Breast epithelium (tissue), 4 donors: ENCODE measurements around the gene BCAR1. TPM values are rescaled to one million over a fixed set of nuclear protein-coding genes. Genes with fewer than 3 reads are reported as not detected.
"Not testable (repeated sequence)": the region's sequence is repeated elsewhere in the genome, so short reads cannot be mapped to it uniquely, and the experiment has no call there.

Experiments
- DNase-seq, 2 donors: peaks; one replicate each; pipeline ENCODE4 v3.0.0-alpha.2; 2019; ENCODE audit warnings: low spot score in 2 of 2
- H3K27ac ChIP-seq, 2 donors: fragments of 200-600 bp; sonication (generic) in 1 of 2; one replicate each; pipeline ENCODE4 v1.5.1; 2016 to 2019; ENCODE audit warnings: mild to moderate bottlenecking in 1 of 2
- H3K27me3 ChIP-seq, 2 donors: fragments of 200-600 bp; sonication (generic) in 1 of 2; one replicate each; pipeline versions ENCODE4 v1.5.1 to v1.6.0; 2017 to 2019; ENCODE audit warnings: control low read depth in 1 of 2, mild to moderate bottlenecking in 1 of 2
- H3K36me3 ChIP-seq: fragments of 200-600 bp; one replicate; pipeline ENCODE4 v1.5.1; 2019
- H3K4me1 ChIP-seq, 2 donors: fragments of 200-600 bp; sonication (generic); one replicate each; pipeline ENCODE4 v1.5.1; 2016 to 2019; ENCODE audit warnings: control low read depth in 1 of 2
- H3K4me3 ChIP-seq, 3 donors: fragments of 200-600 bp; sonication (generic); 1 replicate in 2 of 3; 2 replicates in 1 of 3; pipeline ENCODE4 v1.5.1; 2016 to 2019; ENCODE audit warnings: mild to moderate bottlenecking in 3 of 3, moderate library complexity in 2 of 3
- H3K9me3 ChIP-seq, 2 donors: fragments of 200-600 bp; sonication (generic) in 1 of 2; one replicate each; pipeline ENCODE4 v1.5.1; 2016 to 2019; ENCODE audit warnings: control low read depth in 1 of 2
- POLR2A ChIP-seq: fragments of 450-650 bp; IDR thresholded peaks from one replicate; pipeline ENCODE4 v1.6.1; 2016; ENCODE audit warnings: antibody characterized with exemption, mild to moderate bottlenecking, moderate library complexity
- POLR2AphosphoS5 ChIP-seq, 3 donors: sonication (generic); formaldehyde crosslinking; IDR thresholded peaks; one replicate each; pipeline ENCODE4 v1.6.1; 2017; ENCODE audit warnings: antibody characterized with exemption in 3 of 3
- intact Hi-C: fragments of 100-400 bp; cut with DNase I; formaldehyde crosslinking; loops from one replicate; pipeline ENCODE4 v1.15.1; 2023; ENCODE audit warnings: low total_unique reads
- total RNA-seq, 3 donors: library from RNA; depleted of rRNA; stranded (reverse); fragments of >200 nt; gene quantifications; one replicate each; pipeline ENCODE4 v1.1.0, GENCODE V29; 2016
- TF ChIP-seq, protein P1 (sequence below), 3 donors: fragments of 450-650 bp; IDR thresholded peaks; one replicate each; pipeline ENCODE4 v1.5.1; 2016 to 2017; ENCODE audit warnings: antibody characterized with exemption in 3 of 3, mild to moderate bottlenecking in 3 of 3, moderate library complexity in 3 of 3

Gene BCAR1
- total RNA-seq, 3 donors from 2014 or later: 13.6 to 38.7 (median 32.9) TPM

- Histone ChIP-seq H3K9me3 (no peaks in the 10 kb centered on the region), H3K27me3 (peaks cover 0 to 11% of the 10 kb centered on the region in 2 donors), H3K4me1 (no peaks in the 10 kb centered on the region), H3K36me3 (no peaks in the 10 kb centered on the region), H3K4me3 (no peak overlapping the region), H3K27ac (no peak overlapping the region)
- no peak for DNase-seq
- intact Hi-C loops: no loop called here
- TF ChIP-seq, protein P1, sequence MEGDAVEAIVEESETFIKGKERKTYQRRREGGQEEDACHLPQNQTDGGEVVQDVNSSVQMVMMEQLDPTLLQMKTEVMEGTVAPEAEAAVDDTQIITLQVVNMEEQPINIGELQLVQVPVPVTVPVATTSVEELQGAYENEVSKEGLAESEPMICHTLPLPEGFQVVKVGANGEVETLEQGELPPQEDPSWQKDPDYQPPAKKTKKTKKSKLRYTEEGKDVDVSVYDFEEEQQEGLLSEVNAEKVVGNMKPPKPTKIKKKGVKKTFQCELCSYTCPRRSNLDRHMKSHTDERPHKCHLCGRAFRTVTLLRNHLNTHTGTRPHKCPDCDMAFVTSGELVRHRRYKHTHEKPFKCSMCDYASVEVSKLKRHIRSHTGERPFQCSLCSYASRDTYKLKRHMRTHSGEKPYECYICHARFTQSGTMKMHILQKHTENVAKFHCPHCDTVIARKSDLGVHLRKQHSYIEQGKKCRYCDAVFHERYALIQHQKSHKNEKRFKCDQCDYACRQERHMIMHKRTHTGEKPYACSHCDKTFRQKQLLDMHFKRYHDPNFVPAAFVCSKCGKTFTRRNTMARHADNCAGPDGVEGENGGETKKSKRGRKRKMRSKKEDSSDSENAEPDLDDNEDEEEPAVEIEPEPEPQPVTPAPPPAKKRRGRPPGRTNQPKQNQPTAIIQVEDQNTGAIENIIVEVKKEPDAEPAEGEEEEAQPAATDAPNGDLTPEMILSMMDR (IDR thresholded peaks at IDR 0.05): no peak
- no peak for TF ChIP-seq POLR2A
- no peak for TF ChIP-seq POLR2AphosphoS5 (IDR thresholded peaks at IDR 0.05)
Measured at GRCh38 chr16:75226550-75227360, 24.7 kb downstream of the BCAR1 start.

GRCh38 chr16:75225678-75226515 lies 25.5 kb downstream of the BCAR1 start:
- Histone ChIP-seq H3K4me3 (no peak overlapping the region), H3K27ac (no peak overlapping the region), H3K4me1 (no peaks in the 10 kb centered on the region), H3K27me3 (peaks cover 0 to 11% of the 10 kb centered on the region in 2 donors), H3K36me3 (no peaks in the 10 kb centered on the region), H3K9me3 (no peaks in the 10 kb centered on the region)
- TF ChIP-seq, protein P1 (IDR thresholded peaks at IDR 0.05): no peak
- no peak for TF ChIP-seq POLR2A
- TF ChIP-seq POLR2AphosphoS5 (IDR thresholded peaks at IDR 0.05): no peak
- DNase-seq: no peak
- intact Hi-C loops: no loop called here

DNA sequence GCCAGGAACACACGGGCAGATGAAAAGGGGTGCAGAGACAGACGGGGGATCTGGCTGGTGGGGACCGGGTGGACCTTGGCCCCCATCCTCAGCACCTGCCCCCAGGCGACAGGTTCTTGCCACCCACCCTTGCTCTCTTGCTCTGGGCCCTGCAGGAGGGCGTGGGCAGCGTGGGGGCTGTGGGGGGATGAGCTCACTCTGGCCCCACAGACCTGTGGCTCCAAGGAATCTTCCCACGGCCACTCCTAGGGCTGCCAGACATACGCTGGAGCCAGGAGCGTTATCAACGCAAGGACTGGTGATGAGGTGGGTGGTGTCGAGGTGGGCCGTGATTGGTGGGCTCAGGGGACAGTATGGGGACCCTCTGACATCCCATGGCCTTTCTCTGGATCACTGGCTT lies 26.3 kb downstream of the BCAR1 start:
- Histone ChIP-seq H3K36me3 (no peaks in the 10 kb centered on the region), H3K27ac (no peak overlapping the region), H3K9me3 (no peaks in the 10 kb centered on the region), H3K4me3 (no peak overlapping the region), H3K27me3 (peaks cover 0 to 11% of the 10 kb centered on the region in 2 donors), H3K4me1 (no peaks in the 10 kb centered on the region)
- intact Hi-C loops: no loop called here
- TF ChIP-seq POLR2A: no peak
- TF ChIP-seq POLR2AphosphoS5 (IDR thresholded peaks at IDR 0.05): no peak
- TF ChIP-seq, protein P1 (IDR thresholded peaks at IDR 0.05): no peak
- DNase-seq: no peak

DNA sequence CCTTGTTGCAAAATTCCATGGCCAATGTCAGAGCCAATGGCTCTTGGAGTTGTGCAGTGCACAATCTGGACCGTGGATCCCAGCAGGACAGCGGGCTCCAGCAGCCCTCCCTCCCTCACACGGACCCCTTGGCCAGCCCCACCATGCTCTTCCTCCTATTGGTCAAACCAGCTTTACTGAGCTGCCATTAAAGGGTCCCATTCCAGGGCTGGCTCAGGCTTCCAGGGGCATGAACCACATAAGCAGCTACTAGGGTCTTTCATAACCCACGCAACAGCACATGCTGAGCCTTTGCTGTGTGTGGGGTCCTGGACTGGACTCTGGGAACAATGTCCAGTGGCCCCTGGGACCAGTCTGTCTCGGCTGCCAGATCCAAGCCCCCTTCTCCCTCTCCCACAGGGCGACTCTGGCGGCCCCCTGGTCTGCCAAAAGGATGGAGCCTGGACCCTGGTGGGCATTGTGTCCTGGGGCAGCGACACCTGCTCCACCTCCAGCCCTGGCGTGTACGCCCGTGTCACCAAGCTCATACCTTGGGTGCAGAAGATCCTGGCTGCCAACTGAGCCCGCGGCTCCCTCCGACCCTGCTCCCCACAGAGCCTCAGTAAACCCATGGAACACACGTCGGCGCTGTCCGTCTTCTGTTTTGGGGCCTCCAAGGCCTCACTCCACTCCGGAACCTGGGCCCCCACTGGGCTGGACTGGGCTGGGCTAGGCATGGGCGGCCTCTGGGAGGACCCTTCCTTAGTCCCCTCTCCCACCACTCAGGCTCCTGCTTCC lies 26.9 kb downstream of the BCAR1 start:
- intact Hi-C loops: no loop called here
- no peaks in the 10 kb centered on the region for H3K4me1 ChIP-seq
- no peak overlapping the region for H3K27ac ChIP-seq
- H3K4me3 ChIP-seq: no peak overlapping the region
- no peak for DNase-seq
- peaks cover 0 to 11% of the 10 kb centered on the region in 2 donors for H3K27me3 ChIP-seq
- H3K36me3 ChIP-seq: no peaks in the 10 kb centered on the region
- H3K9me3 ChIP-seq: no peaks in the 10 kb centered on the region
- no peak for TF ChIP-seq POLR2A
- no peak for TF ChIP-seq POLR2AphosphoS5 (IDR thresholded peaks at IDR 0.05)
- TF ChIP-seq, protein P1 (IDR thresholded peaks at IDR 0.05): no peak

DNA sequence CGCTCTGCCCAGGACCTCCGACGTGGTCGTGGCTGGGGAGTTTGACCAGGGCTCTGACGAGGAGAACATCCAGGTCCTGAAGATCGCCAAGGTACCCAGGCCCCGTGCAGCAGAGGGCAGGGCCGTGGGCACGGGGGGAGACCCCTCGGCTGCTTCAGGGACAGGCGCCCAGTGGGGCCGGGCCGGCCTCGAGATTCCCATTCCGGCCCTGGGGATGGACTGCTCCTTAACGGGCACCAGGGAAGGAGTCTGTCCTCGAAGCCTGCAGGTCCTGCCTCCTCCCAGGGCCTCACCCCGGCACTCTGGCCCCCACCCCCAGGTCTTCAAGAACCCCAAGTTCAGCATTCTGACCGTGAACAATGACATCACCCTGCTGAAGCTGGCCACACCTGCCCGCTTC lies 28.3 kb downstream of the BCAR1 start:
- H3K27ac ChIP-seq, H3K9me3 ChIP-seq, DNase-seq, H3K4me3 ChIP-seq, H3K36me3 ChIP-seq, H3K4me1 ChIP-seq, intact Hi-C loops: not testable (repeated sequence)
- peaks cover 0 to 11% of the 10 kb centered on the region in 2 donors for H3K27me3 ChIP-seq
